Smooth muscle cell of bladder (primary cell): ENCODE measurements around the gene NKAIN1. TPM values are rescaled to one million over a fixed set of nuclear protein-coding genes. Genes with fewer than 3 reads are reported as not detected.

Source experiments
- total RNA-seq: library from RNA; depleted of rRNA; stranded (reverse); fragments of >200 nt; gene quantifications from 2 replicates; pipeline ENCODE4 v1.2.3, GENCODE V29; 2014

NKAIN1 gene
- 0.09 TPM in 1 of 2 replicates, not detected in the other for total RNA-seq

DNA sequence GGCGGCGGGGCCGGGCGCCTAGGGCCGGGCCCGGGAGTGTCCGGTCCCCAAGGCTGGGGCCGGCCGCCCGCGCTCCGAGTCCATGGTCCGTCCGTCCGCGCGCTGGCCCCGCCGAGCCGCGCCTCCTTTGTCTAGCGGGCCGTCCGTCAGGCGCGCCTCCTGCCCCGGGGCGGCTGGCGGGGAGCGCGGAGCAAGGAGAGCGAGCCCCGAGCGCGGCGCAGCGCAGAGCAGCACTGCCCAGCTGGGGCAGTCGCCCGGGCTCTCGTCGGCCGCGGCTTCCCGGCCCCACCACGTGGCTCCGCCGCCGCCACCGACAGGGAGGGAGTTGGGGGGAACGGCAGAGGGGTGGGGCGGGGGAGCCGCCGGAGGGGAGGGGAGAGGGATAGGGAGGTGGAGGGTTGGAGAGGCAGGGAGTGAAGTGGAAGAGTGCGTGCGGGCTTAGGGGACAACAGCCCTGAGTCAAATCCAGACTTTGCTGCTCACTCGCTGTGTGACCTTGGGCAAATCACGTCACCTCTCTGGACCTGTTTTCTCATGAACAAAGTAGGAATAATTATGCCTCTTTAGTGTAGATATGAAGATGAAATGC is at the start of gene NKAIN1:
TSS of gene NKAIN1 (minus strand) at position 235 of the 589 bp plus-strand sequence. CDS start 340 bp downstream, outside the sequence.

Other genes with a start within 250 kb of the NKAIN1 start
- gene PUM1, start 174.2 kb downstream of the NKAIN1 start, total RNA-seq, result 39.5 and 51.5 TPM in 2 replicates
- 112 and 127 TPM in 2 replicates for gene SNRNP40, start 56.9 kb upstream of the NKAIN1 start, total RNA-seq
- gene ZCCHC17, start 57.1 kb upstream of the NKAIN1 start, total RNA-seq, result 31.6 and 47.5 TPM in 2 replicates
- gene FABP3, start 133.2 kb upstream of the NKAIN1 start, total RNA-seq, result 58.3 and 116 TPM in 2 replicates
- 4.0 and 5.2 TPM in 2 replicates for gene SERINC2, start 173.3 kb upstream of the NKAIN1 start, total RNA-seq